Astrocyte (in vitro differentiated cells and primary cell): ENCODE results near the gene RAB38. TPM values are rescaled to one million over a fixed set of nuclear protein-coding genes. Genes with fewer than 3 reads are reported as not detected.

ENCODE experiments used
- DNase-seq: peaks from one replicate; pipeline ENCODE4 v3.0.0-alpha.2; 2010; ENCODE audit warnings: low read depth
- FAIRE-seq: peaks from 2 replicates; lab custom pipeline; 2011; peaks lifted over from hg19 to GRCh38; lab: Jason Lieb, UNC
- H2AFZ ChIP-seq: 2 replicates; pipeline ENCODE4 v1.6.0; 2012; ENCODE audit warnings: low read depth, low read length, inconsistent platforms
- H3K27ac ChIP-seq: 2 replicates; pipeline ENCODE4 v1.5.1; 2011; ENCODE audit warnings: low read depth, low read length, inconsistent platforms
- H3K27me3 ChIP-seq: 2 replicates; pipeline ENCODE4 v1.6.0; 2011; ENCODE audit warnings: low read length, inconsistent platforms; ENCODE audit not compliant: insufficient read depth
- H3K36me3 ChIP-seq: 2 replicates; pipeline ENCODE4 v1.5.1; 2011; ENCODE audit warnings: low read length, inconsistent platforms; ENCODE audit not compliant: insufficient read depth
- H3K4me1 ChIP-seq: 2 replicates; pipeline ENCODE4 v1.5.1; 2011; ENCODE audit warnings: low read length, inconsistent platforms; ENCODE audit not compliant: insufficient read depth
- H3K4me2 ChIP-seq: 2 replicates; pipeline ENCODE4 v1.6.0; 2012; ENCODE audit warnings: low read length, inconsistent platforms
- H3K4me3 ChIP-seq: 2 replicates; pipeline ENCODE4 v1.5.1; 2011; ENCODE audit warnings: low read depth, mild to moderate bottlenecking, low read length, inconsistent platforms; ENCODE audit not compliant: insufficient read depth
- H3K79me2 ChIP-seq: 2 replicates; pipeline ENCODE4 v1.6.0; 2012; ENCODE audit warnings: mild to moderate bottlenecking, low read length, inconsistent platforms; ENCODE audit not compliant: insufficient read depth
- H3K9ac ChIP-seq: 2 replicates; pipeline ENCODE4 v1.6.0; 2012; ENCODE audit warnings: mild to moderate bottlenecking, low read length, inconsistent platforms
- H3K9me3 ChIP-seq: 2 replicates; pipeline ENCODE4 v1.5.1; 2012; ENCODE audit warnings: low read depth, mild to moderate bottlenecking, low read length, inconsistent platforms; ENCODE audit not compliant: insufficient read depth
- H4K20me1 ChIP-seq: 2 replicates; pipeline ENCODE4 v1.6.0; 2012; ENCODE audit warnings: low read length, inconsistent platforms; ENCODE audit not compliant: insufficient read depth
- H3K27ac Mint-ChIP-seq: one replicate; pipeline ENCODE4 v1.8.0; 2021; ENCODE audit warnings: mild to moderate bottlenecking, mixed read lengths; ENCODE audit not compliant: unreplicated experiment
- H3K27me3 Mint-ChIP-seq: one replicate; pipeline ENCODE4 v1.8.0; 2021; ENCODE audit warnings: low read depth, mixed read lengths; ENCODE audit not compliant: unreplicated experiment
- H3K36me3 Mint-ChIP-seq: one replicate; pipeline ENCODE4 v1.8.0; 2021; ENCODE audit warnings: low read depth, mixed read lengths; ENCODE audit not compliant: unreplicated experiment
- H3K4me1 Mint-ChIP-seq: one replicate; pipeline ENCODE4 v1.8.0; 2021; ENCODE audit warnings: low read depth, mixed read lengths; ENCODE audit not compliant: unreplicated experiment
- H3K4me3 Mint-ChIP-seq: one replicate; pipeline ENCODE4 v1.8.0; 2021; ENCODE audit warnings: mild to moderate bottlenecking, moderate library complexity, mixed read lengths; ENCODE audit not compliant: unreplicated experiment
- H3K9me3 Mint-ChIP-seq: one replicate; pipeline ENCODE4 v1.8.0; 2021; ENCODE audit warnings: mild to moderate bottlenecking, mixed read lengths; ENCODE audit not compliant: unreplicated experiment
- CTCF ChIP-seq: IDR thresholded peaks from 2 replicates; pipeline ENCODE4 v1.5.1; 2011; ENCODE audit warnings: low read depth, mild to moderate bottlenecking, inconsistent platforms, low read length, moderate library complexity; ENCODE audit not compliant: insufficient read depth
- EZH2 ChIP-seq: IDR thresholded peaks from 2 replicates; pipeline ENCODE4 v1.6.1; 2012; ENCODE audit warnings: mild to moderate bottlenecking, low read length, inconsistent platforms; ENCODE audit not compliant: insufficient read depth
- total RNA-seq: library from RNA; stranded (reverse); gene quantifications from 2 replicates; pipeline ENCODE4 v1.2.1, GENCODE V29; 2021

RAB38 gene
- total RNA-seq, 1 donor from 2014 or later = 3.2 TPM

- Histone ChIP-seq H3K4me2 (no peak overlapping the region), H4K20me1 (no peaks in the 10 kb centered on the region), H3K27me3 (peaks cover 2% of the 10 kb centered on the region), H3K4me1 (peaks cover 9% of the 10 kb centered on the region), H3K9me3 (no peaks in the 10 kb centered on the region), H2AFZ (no peak overlapping the region), H3K27ac (no peak overlapping the region), H3K36me3 (no peaks in the 10 kb centered on the region), H3K9ac (no peak overlapping the region), H3K4me3 (no peak overlapping the region), H3K79me2 (no peaks in the 10 kb centered on the region)
- H3K27ac Mint-ChIP-seq = no peak overlapping the region
- FAIRE-seq (no peak), DNase-seq (no peak)
- H3K4me1 Mint-ChIP-seq = peaks cover 21% of the 10 kb centered on the region
- peaks cover 2% of the 10 kb centered on the region for H3K27me3 Mint-ChIP-seq
- no peaks in the 10 kb centered on the region for H3K36me3 Mint-ChIP-seq
- TF ChIP-seq CTCF (no peak), EZH2 (no peak)
- no peak overlapping the region for H3K4me3 Mint-ChIP-seq
- H3K9me3 Mint-ChIP-seq = no peaks in the 10 kb centered on the region
These were observed 6.5 kb upstream of the RAB38 start for GRCh38 chr11:88181776-88182175.

- TF ChIP-seq CTCF = no peak
- TF ChIP-seq EZH2 = no peak
- Mint-ChIP-seq H3K27me3 (peaks cover 2% of the 10 kb centered on the region), H3K27ac (peak overlapping the region; percentile 34), H3K9me3 (no peaks in the 10 kb centered on the region), H3K36me3 (no peaks in the 10 kb centered on the region), H3K4me3 (no peak overlapping the region), H3K4me1 (peaks cover 21% of the 10 kb centered on the region)
- no peak overlapping the region for H3K27ac ChIP-seq
- no peak for FAIRE-seq
- H3K4me2 ChIP-seq = no peak overlapping the region
- H3K9ac ChIP-seq = no peak overlapping the region
- H3K9me3 ChIP-seq = no peaks in the 10 kb centered on the region
- no peaks in the 10 kb centered on the region for H3K79me2 ChIP-seq
- peaks cover 10% of the 10 kb centered on the region for H3K4me1 ChIP-seq
- no peaks in the 10 kb centered on the region for H3K36me3 ChIP-seq
- DNase-seq = no peak
- H4K20me1 ChIP-seq = no peaks in the 10 kb centered on the region
- no peak overlapping the region for H2AFZ ChIP-seq
- H3K27me3 ChIP-seq = peaks cover 2% of the 10 kb centered on the region
- no peak overlapping the region for H3K4me3 ChIP-seq
These were observed 4.9 kb upstream of the RAB38 start for GRCh38 chr11:88179971-88180629.

GRCh38 chr11:88179141-88179540 lies 3.9 kb upstream of the RAB38 start:
- FAIRE-seq = no peak
- H3K4me1 Mint-ChIP-seq = peaks cover 21% of the 10 kb centered on the region
- no peaks in the 10 kb centered on the region for H3K36me3 Mint-ChIP-seq

More at GRCh38 chr11:88179141-88179540, 3.9 kb upstream of the RAB38 start:
- no peaks in the 10 kb centered on the region for H3K9me3 ChIP-seq
- H2AFZ ChIP-seq = no peak overlapping the region
- H3K4me1 ChIP-seq = peaks cover 14% of the 10 kb centered on the region
- peak overlapping the region; percentile 1 for H3K4me2 ChIP-seq
- no peaks in the 10 kb centered on the region for H4K20me1 ChIP-seq
- H3K9me3 Mint-ChIP-seq = no peaks in the 10 kb centered on the region
- H3K27me3 ChIP-seq = peaks cover 2% of the 10 kb centered on the region
- peak; percentile 82 for DNase-seq
- no peak overlapping the region for H3K9ac ChIP-seq
- H3K27me3 Mint-ChIP-seq = peaks cover 2% of the 10 kb centered on the region
- no peak overlapping the region for H3K4me3 Mint-ChIP-seq
- no peak overlapping the region for H3K27ac ChIP-seq
- no peaks in the 10 kb centered on the region for H3K79me2 ChIP-seq
- TF ChIP-seq CTCF (no peak), EZH2 (no peak)
- no peak overlapping the region for H3K4me3 ChIP-seq
- no peaks in the 10 kb centered on the region for H3K36me3 ChIP-seq
- H3K27ac Mint-ChIP-seq = peak overlapping the region; percentile 2
